Activated CD4-positive, alpha-beta T cell treated with anti-CD3 and anti-CD28 coated beads, Interleukin-2, amount 10 ng/mL, durations not matched to agents 7 days and 5 days (primary cell): Measurements from ENCODE around the gene GRM7. TPM values are rescaled to one million over a fixed set of nuclear protein-coding genes. Genes with fewer than 3 reads are reported as not detected.

Experiments
- CTCF ChIA-PET: fragments of 350-600 bp; sonication (Branson Sonifier 250); formaldehyde crosslinking; loops from one replicate; lab custom pipeline; 2021; ENCODE audit warnings: antibody characterized with exemption; lab: Charles Lee
- POLR2A ChIA-PET: fragments of 350-600 bp; sonication (Branson Sonifier 250); formaldehyde crosslinking; loops from one replicate; lab custom pipeline; 2021; ENCODE audit warnings: antibody characterized with exemption; lab: Charles Lee
- DNase-seq: peaks from one replicate; pipeline ENCODE4 v3.0.0-alpha.2; 2020
- H3K27ac Mint-ChIP-seq: one replicate; pipeline ENCODE4 v1.8.0; 2021; ENCODE audit warnings: mild to moderate bottlenecking, moderate library complexity, mixed read lengths
- H3K27me3 Mint-ChIP-seq: one replicate; pipeline ENCODE4 v1.8.0; 2021; ENCODE audit warnings: mixed read lengths
- H3K36me3 Mint-ChIP-seq: one replicate; pipeline ENCODE4 v1.8.0; 2021; ENCODE audit warnings: low read depth, mixed read lengths
- H3K4me1 Mint-ChIP-seq: one replicate; pipeline ENCODE4 v1.8.0; 2021; ENCODE audit warnings: mixed read lengths
- H3K4me3 Mint-ChIP-seq: one replicate; pipeline ENCODE4 v1.8.0; 2021; ENCODE audit warnings: mild to moderate bottlenecking, moderate library complexity, mixed read lengths
- H3K9me3 Mint-ChIP-seq: one replicate; pipeline ENCODE4 v1.8.0; 2021; ENCODE audit warnings: mixed read lengths
- total RNA-seq, 2 experiments: library from RNA; stranded (reverse); gene quantifications; one replicate each; pipeline ENCODE4 v1.2.3, GENCODE V29; 2021

The GRM7 gene
- total RNA-seq, 2 experiments from 2014 or later = not detected

DNA sequence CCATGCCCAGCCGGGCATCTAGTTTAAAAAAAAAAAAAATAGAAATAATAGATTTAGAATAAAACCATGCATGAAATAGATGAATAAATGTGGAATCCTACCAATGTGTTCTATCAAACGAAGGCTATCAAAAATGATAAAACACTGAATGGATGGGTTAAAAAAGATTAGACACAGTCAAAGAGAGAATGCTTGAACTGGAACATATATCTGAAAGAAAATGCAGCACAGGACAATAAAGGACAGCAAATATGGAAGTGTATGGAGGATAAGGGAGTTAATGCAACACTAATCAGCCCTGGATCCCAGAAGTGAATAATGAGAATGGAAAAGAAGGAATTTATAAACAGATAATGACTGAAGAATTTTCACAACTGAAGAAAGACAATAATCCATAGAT lies 571.7 kb downstream of the GRM7 start:
- no peaks in the 10 kb centered on the region for H3K4me1 Mint-ChIP-seq
- H3K27me3 Mint-ChIP-seq = no peaks in the 10 kb centered on the region
- ChIA-PET CTCF (no interaction called here), POLR2A (no interaction called here)
- no peaks in the 10 kb centered on the region for H3K36me3 Mint-ChIP-seq
- peaks cover 7% of the 10 kb centered on the region for H3K9me3 Mint-ChIP-seq
- no peak for DNase-seq
- H3K4me3 Mint-ChIP-seq = no peak overlapping the region
- H3K27ac Mint-ChIP-seq = no peak overlapping the region

DNA sequence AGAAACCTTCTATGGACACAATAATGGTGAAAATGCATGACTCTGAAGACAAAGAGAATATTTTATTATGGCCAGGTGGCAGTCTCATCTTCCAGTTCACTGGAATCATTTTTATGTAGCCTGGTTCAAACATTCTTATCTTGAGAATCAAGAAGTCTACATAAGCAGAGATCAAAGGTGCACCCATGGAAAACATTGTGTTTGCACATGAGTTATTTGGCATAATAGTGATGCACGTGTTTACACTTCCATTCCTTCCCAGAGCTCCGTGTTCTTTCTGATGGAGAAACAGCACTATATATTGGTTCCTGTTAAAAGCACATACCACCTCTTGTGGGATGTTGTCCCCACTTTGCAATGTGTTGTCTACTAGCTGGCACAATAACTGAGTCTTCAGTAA lies 572.2 kb downstream of the GRM7 start:
- Mint-ChIP-seq H3K27ac (no peak overlapping the region), H3K9me3 (peaks cover 7% of the 10 kb centered on the region), H3K27me3 (no peaks in the 10 kb centered on the region), H3K4me3 (no peak overlapping the region), H3K36me3 (no peaks in the 10 kb centered on the region), H3K4me1 (no peaks in the 10 kb centered on the region)
- CTCF ChIA-PET = no interaction called here
- POLR2A ChIA-PET = no interaction called here
- DNase-seq = no peak

DNA sequence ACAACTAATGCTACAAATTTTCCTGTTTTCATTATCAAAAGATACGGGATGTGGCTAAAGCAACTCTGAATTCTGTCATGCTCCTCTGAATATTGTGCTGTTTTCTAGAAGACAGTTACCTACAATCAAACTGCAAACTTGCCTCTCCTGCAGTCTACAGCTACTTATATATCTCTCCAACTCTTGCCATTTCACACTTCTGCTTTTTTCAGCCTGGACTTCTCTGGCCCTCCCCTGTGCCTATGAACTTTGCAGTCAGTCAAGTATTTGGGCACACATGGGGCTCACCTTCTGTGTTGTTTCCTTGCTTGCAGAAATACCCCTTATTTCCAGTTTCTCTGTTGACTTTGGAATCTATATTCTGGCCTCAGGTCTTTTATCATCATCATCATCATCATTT lies 575.6 kb downstream of the GRM7 start:
- H3K4me1 Mint-ChIP-seq = no peaks in the 10 kb centered on the region
- H3K27me3 Mint-ChIP-seq = no peaks in the 10 kb centered on the region
- no peaks in the 10 kb centered on the region for H3K36me3 Mint-ChIP-seq
- no peak overlapping the region for H3K27ac Mint-ChIP-seq
- POLR2A ChIA-PET = no interaction called here
- CTCF ChIA-PET = no interaction called here
- peaks cover 4% of the 10 kb centered on the region for H3K9me3 Mint-ChIP-seq
- H3K4me3 Mint-ChIP-seq = no peak overlapping the region
- DNase-seq = no peak

DNA sequence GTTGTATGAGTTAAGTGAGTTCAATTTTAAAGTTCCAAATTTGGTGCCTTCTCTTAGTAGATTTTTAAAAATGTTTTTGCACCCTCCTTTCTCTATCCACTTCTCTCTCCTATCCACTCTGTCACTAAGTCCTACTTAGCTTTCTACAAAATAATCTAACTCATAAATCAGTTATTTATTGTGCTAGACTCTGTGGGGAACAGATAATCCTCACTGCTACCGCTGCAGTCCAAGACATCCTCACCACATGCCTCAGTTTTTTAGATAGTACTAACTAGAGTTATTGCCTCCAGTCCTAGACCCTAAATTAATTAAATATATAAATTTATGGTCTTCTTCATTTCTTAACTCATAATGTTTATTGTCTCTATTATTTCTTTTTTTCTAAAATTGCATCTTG lies 576.3 kb downstream of the GRM7 start:
- Mint-ChIP-seq H3K27me3 (no peaks in the 10 kb centered on the region), H3K4me3 (no peak overlapping the region), H3K27ac (no peak overlapping the region), H3K9me3 (peaks cover 4% of the 10 kb centered on the region), H3K4me1 (no peaks in the 10 kb centered on the region), H3K36me3 (no peaks in the 10 kb centered on the region)
- POLR2A ChIA-PET = no interaction called here
- DNase-seq = no peak
- CTCF ChIA-PET = no interaction called here

DNA sequence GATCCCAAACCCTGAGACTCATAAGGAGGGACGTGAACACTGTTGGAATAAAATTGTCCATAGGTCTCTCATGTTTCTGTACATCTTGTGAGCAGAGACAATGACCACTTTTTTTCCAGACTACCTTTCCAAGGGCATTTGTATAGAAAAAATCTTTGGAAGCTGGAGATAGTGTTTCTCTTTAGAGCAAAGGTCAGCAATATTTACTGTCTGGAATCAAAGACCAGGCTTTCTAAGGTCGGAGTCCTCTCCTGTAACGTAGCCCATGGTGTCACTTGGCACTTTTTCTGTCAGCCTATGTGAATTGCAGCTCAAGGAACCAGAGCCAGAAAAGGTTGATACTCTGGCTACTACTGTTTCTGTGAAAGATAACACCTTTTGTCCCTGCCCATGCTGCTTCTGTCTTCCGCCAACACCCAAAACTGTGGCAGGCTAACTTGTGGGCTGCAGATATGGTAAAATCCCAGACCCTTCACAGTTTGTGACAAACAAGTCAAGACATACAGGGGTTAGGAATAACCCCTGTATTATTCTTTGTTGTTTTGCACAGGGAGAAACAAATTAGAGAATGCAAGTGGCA lies 578.3 kb downstream of the GRM7 start:
- Mint-ChIP-seq H3K4me3 (no peak overlapping the region), H3K27ac (no peak overlapping the region), H3K27me3 (no peaks in the 10 kb centered on the region), H3K4me1 (no peaks in the 10 kb centered on the region), H3K36me3 (no peaks in the 10 kb centered on the region), H3K9me3 (no peaks in the 10 kb centered on the region)
- DNase-seq = no peak
- ChIA-PET CTCF (no interaction called here), POLR2A (no interaction called here)

DNA sequence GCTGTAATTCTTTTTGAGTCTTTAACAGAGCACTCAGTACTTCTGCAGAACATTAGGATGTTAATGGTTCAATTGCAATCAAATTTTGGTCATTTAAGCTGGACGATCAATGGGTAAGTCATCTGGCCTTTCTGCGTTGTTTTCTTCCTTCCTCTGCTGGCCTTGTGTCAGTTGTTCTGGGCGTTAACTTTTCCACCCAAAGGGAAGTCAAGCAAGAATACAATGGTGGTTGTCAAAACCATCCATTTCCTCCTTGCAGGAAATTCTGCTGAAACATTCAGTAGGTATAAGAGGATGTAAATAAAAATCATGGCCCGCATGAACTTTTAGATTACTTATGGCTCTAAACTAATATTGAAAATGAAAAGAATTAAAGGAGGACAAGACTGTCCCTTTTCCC lies 584.0 kb downstream of the GRM7 start:
- Mint-ChIP-seq H3K9me3 (no peaks in the 10 kb centered on the region), H3K27me3 (no peaks in the 10 kb centered on the region), H3K4me1 (no peaks in the 10 kb centered on the region), H3K4me3 (no peak overlapping the region), H3K27ac (no peak overlapping the region), H3K36me3 (no peaks in the 10 kb centered on the region)
- ChIA-PET POLR2A (no interaction called here), CTCF (no interaction called here)
- no peak for DNase-seq

DNA sequence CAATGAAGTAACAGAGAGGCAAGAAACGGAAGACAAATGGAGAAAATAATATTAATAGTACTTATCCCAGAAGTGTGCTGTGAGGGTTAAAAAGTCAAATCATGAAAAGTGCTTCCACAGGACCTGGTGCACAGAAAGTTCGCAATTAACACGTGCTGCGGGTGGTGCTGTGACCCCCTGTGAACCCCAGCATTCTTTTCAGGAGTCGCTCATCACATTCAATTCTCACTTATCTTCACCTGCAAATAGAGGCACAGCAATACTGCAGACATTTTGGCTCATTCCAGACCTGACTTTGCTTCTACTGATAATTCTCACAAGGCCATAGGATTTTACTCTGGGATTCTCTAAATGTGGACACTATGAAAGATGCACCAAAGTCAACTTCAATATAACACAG lies 584.4 kb downstream of the GRM7 start:
- Mint-ChIP-seq H3K9me3 (no peaks in the 10 kb centered on the region), H3K4me1 (no peaks in the 10 kb centered on the region), H3K4me3 (no peak overlapping the region), H3K36me3 (no peaks in the 10 kb centered on the region), H3K27me3 (no peaks in the 10 kb centered on the region), H3K27ac (no peak overlapping the region)
- ChIA-PET CTCF (no interaction called here), POLR2A (no interaction called here)
- no peak for DNase-seq

DNA sequence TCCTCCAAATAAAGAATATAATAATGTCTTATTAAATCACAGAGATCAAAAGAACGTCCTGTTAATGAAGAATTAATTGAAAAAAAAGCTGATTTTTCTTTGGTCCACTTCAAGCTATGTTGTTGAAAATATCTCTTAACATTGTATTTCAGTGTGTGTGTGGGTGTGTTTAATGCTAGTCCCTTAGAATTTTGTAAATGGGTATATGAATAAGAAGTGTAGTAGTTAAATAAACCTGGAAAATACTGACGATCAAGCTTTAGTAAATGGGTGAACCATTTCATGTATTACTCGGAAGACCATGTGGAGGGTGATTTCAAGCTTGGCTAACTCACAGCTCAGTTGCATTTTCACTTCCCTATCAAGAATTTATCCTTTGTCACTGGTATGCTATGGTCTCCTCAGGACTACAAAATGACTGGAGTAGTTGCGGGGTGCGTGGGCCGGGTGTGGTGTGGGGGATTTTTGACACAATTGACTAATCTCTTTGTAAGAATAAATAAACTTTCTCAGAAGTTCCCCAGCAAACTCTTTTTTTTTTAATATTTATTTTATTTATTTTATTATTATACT lies 586.4 kb downstream of the GRM7 start:
- no peaks in the 10 kb centered on the region for H3K4me1 Mint-ChIP-seq
- no peaks in the 10 kb centered on the region for H3K36me3 Mint-ChIP-seq
- ChIA-PET CTCF (no interaction called here), POLR2A (no interaction called here)
- H3K27me3 Mint-ChIP-seq = no peaks in the 10 kb centered on the region
- H3K9me3 Mint-ChIP-seq = peaks cover 2% of the 10 kb centered on the region
- no peak overlapping the region for H3K27ac Mint-ChIP-seq
- H3K4me3 Mint-ChIP-seq = no peak overlapping the region
- no peak for DNase-seq

DNA sequence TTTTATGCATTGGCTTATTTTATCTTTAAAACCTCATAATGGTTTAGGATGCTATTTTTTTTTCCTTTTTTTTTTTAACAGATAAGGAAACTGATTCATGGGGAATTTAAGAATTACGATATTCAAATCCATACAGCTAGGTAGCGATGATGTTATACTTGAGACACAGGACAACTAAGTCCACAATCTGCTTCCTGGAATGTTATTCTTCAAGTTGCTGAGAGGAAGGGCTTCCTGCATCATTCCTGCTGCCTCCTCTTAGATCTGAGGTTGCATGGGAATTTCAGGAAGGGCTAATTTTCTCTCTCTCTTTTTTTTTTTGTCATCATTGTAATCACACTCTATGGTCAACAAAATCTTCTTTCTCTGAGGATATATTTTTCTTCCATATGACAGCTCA lies 595.5 kb downstream of the GRM7 start:
- POLR2A ChIA-PET = no interaction called here
- Mint-ChIP-seq H3K4me3 (no peak overlapping the region), H3K27me3 (no peaks in the 10 kb centered on the region), H3K27ac (no peak overlapping the region), H3K4me1 (no peaks in the 10 kb centered on the region), H3K9me3 (peaks cover 2% of the 10 kb centered on the region), H3K36me3 (no peaks in the 10 kb centered on the region)
- no peak for DNase-seq
- CTCF ChIA-PET = interaction anchor here (0.5 kb wide), 1 partner anchor 528 kb away, joined by 3 read pairs; no protein-coding TSS in a partner anchor

DNA sequence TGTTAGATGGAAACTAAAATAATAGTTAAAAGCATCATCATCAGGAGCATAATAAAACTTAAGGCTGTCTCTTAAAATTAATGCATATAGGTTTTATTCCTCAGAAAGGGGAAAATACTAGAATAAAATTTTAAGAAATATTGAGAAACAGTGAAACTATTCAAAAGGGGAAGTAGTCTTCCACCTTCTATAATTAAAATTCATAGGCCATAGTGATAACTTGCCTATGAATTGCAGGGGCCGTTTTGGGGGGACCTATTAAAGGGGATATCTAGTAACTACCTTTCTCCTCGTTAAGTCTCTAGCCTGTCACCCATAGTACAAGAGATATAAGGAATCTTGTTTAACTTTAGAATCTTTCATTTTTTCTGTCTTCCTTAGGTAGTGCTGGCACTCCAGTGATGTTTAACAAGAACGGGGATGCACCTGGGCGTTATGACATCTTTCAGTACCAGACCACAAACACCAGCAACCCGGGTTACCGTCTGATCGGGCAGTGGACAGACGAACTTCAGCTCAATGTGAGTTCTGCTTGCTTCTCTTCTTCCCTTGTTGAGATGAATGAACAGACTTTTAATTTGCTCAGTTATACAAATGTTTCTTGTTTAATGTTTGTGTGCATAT lies 600.4 kb downstream of the GRM7 start:
- Mint-ChIP-seq H3K4me3 (no peak overlapping the region), H3K4me1 (no peaks in the 10 kb centered on the region), H3K36me3 (no peaks in the 10 kb centered on the region), H3K9me3 (no peaks in the 10 kb centered on the region), H3K27me3 (no peaks in the 10 kb centered on the region), H3K27ac (no peak overlapping the region)
- CTCF ChIA-PET = no interaction called here
- POLR2A ChIA-PET = no interaction called here
- DNase-seq = no peak

DNA sequence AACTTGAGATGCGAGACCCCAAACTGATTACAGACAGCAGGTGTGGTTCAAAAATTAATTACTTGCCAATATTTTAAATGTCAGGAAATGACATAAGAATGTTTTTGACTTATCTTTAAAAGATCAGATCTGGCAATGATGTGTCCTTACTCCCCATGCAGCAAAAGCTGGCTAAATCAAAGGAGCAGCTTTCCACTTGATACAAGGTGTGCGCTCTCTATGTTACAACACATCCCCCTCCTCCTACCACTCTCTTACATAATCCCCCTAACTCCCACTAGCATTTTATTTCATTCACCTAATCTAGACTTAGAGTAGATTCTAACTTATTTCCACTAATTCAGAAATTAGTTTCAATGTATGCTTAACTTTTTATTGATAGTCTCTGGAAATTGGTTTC lies 609.0 kb downstream of the GRM7 start:
- ChIA-PET POLR2A (no interaction called here), CTCF (no interaction called here)
- H3K27me3 Mint-ChIP-seq = no peaks in the 10 kb centered on the region

DNA sequence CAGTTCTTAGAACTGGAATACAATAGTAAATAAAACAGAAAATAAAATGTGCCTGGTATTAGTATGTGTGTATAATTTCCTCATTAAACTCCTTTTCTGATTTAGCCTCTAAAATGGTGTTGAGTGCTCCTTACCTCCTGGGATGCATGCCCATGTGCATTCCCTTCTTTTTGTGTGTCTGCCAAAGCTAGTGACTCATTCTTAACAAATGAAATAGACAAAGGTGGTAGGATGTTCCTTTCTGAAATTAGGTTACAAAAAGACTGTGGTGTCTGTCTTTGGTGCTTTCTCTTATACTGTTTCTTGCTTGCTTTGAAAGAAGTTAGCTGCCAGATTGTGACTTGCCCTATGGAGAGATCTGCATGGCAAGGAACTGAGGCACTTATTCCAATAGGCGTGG lies 623.7 kb downstream of the GRM7 start:
- no peak overlapping the region for H3K27ac Mint-ChIP-seq
- no peaks in the 10 kb centered on the region for H3K9me3 Mint-ChIP-seq
- no peak overlapping the region for H3K4me3 Mint-ChIP-seq
- H3K36me3 Mint-ChIP-seq = no peaks in the 10 kb centered on the region
- no peaks in the 10 kb centered on the region for H3K4me1 Mint-ChIP-seq
- ChIA-PET CTCF (no interaction called here), POLR2A (no interaction called here)
- H3K27me3 Mint-ChIP-seq = no peaks in the 10 kb centered on the region
- DNase-seq = no peak

More for the DNA sequence above, 609.0 kb downstream of the GRM7 start:
- Mint-ChIP-seq H3K36me3 (no peaks in the 10 kb centered on the region), H3K4me1 (no peaks in the 10 kb centered on the region), H3K27ac (no peak overlapping the region), H3K9me3 (no peaks in the 10 kb centered on the region), H3K4me3 (no peak overlapping the region)
- DNase-seq = no peak

DNA sequence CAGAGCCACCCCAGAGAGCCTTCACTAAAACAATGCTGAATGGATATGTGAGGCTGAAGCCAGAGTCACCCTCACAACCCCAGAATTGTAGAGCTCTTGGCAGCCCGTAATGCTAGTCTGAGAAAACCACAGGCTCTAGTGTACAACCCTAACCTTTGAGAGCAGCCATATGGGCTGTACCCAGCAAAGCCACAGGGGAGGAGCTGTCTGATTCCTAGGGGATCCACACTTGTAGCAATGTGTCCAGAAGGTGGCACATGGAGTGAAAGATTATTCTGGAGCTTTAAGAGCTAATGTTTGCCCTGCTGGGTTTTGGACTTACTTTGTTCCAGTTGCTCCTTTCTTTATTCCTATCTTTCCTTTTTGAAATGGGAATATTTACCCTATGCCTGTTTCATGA lies 626.8 kb downstream of the GRM7 start:
- CTCF ChIA-PET = no interaction called here
- no peak for DNase-seq

DNA sequence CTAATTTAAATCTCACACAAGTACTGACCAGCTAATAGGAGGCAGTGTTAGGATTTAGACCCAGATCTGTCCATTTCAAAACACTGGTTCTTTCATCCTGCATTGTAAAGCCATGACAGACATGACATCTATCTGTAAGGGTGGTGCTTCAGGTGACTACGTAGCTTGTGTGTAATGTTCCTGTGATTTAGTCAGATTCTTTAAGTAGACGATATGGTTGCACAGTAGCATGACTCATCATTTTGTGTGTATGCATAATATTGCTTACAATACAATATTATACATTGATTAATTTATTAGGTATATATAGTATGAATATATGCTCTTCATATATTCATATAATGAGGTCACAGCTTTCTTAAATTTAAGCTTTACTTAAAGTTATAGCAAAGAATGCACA lies 628.5 kb downstream of the GRM7 start:
- POLR2A ChIA-PET = no interaction called here
- DNase-seq = no peak
- Mint-ChIP-seq H3K4me3 (no peak overlapping the region), H3K27me3 (no peaks in the 10 kb centered on the region), H3K9me3 (no peaks in the 10 kb centered on the region), H3K36me3 (no peaks in the 10 kb centered on the region), H3K27ac (no peak overlapping the region), H3K4me1 (no peaks in the 10 kb centered on the region)
- CTCF ChIA-PET = no interaction called here

More for the DNA sequence above, 626.8 kb downstream of the GRM7 start:
- no peaks in the 10 kb centered on the region for H3K4me1 Mint-ChIP-seq
- H3K27me3 Mint-ChIP-seq = no peaks in the 10 kb centered on the region
- H3K4me3 Mint-ChIP-seq = no peak overlapping the region
- POLR2A ChIA-PET = no interaction called here
- no peaks in the 10 kb centered on the region for H3K36me3 Mint-ChIP-seq
- no peaks in the 10 kb centered on the region for H3K9me3 Mint-ChIP-seq
- no peak overlapping the region for H3K27ac Mint-ChIP-seq
